ENCODE measurements around the gene TRIM62.

Gene TRIM62

DNA sequence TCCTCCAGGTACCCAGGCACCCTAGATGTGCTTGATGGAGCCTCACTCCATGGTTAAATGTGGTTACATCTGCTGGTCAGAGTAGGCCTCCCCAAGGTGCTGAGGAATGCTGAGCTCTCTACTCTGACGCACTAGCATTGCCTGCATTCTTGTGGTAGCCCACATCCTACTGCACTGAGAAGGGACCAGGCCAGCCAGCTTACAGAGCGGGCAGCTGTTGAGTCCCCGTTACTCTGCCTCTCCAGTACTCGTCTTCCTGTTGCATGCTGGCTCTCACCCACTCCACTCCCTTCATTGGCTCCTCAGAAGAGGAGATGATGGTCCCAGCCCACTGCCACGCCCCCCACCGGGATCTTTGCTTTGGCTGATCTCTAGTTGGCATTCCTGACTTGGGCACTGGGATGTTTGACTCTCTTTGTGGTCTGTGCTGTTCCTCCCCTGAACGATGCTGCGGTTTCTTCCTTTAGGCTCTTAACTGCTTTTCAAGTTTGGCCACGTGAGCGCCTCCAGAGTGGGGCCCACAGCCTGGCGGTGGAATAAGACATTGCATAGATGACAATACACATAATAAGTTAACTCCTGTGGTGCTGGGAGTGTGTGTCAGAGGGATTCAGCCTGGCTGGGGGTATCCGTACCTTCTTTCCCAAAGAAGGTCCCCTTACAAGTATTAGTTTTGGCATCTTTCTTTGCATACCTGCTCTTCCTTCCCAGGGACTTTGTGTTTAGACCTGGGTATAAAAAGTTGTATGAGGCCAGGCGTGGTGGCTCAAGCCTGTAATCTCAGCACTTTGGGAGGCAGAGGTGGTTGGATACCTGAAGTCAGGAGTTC lies 82.3 kb downstream of the TRIM62 start:
- peak; percentile 38 to 68 (median 59) for DNase-seq (ENCODE audit: low read depth in 3 of 3)

GRCh38 chr1:33098371-33098770 lies 83.5 kb downstream of the TRIM62 start:
- DNase-seq (ENCODE audit: low read depth in 3 of 3), result no peak

- no peak for DNase-seq (ENCODE audit: low read depth in 3 of 3)
Observed at GRCh38 chr1:33097762-33098161, 84.1 kb downstream of the TRIM62 start.

DNA sequence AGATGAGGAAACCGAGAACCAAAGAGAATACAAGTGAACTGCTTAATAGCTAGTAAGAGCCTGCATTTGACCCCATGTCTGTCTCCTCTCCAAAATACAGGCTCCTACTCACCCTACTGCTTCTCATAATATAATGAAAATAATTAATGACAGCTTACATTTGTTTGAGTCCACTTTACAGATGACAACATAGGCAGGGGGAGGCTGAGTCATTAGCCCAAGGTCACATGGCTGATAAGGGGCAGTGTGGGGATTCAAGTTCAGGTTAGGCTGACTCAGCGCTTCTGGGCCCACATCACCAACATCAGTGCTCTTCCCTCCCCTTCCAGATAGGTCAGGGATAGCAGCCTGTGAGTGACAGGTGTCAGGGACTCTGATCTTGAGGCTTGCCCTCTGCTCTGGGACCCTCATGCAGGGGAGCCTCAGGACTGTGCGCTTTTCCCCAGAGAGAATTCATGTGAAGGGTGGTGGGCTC lies 84.7 kb downstream of the TRIM62 start:
- DNase-seq (ENCODE audit: low read depth in 3 of 3), result no peak

DNA sequence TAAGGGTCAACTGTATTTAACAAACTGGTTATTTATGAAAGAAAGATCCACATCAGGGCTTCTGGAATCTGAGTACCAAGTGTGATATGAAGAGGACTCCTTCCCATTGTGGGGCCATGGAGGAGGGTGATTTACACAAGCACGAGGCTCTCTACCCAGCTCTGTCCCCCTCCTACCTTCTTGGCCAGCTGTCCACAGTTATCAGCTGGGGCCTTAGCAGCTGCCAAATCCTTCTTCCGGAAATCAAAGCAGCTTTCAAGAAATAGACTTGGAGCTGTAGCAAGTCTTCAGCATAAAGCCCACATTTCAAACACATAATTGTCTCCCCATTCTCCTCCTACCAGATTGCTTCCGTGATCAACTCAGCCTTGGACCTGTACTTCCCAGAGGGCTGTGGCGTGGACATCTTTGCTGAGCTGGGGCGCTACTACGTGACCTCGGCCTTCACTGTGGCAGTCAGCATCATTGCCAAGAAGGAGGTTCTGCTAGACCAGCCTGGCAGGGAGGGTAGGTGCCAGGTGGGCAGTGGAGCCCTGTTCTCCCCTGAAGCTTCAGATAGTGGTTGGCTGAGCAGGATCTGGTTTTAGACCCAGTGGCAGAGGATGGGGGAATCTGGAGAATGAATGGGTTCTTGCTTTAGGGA lies 85.4 kb downstream of the TRIM62 start:
- no peak for DNase-seq (ENCODE audit: low read depth in 3 of 3)

Data from stimulated activated CD4-positive, alpha-beta T cell treated with anti-CD3 and anti-CD28 coated beads, TNF-alpha, amount 100 ng/mL, for 48 hours (primary cell).